ENCODE results near the gene MAN2A2.

Gene MAN2A2

GRCh38 chr15:90955624-90956273, 52.6 kb downstream of the MAN2A2 start:
- peak overlapping the region; percentile 88 for H3K27ac Mint-ChIP-seq
- peaks cover 11% of the 10 kb centered on the region for H3K4me1 Mint-ChIP-seq (ENCODE audit: low read depth)
- H3K4me3 Mint-ChIP-seq, result peak overlapping the region; percentile 84
- H3K9me3 Mint-ChIP-seq, result no peaks in the 10 kb centered on the region
- H3K27me3 Mint-ChIP-seq (ENCODE audit: low read depth), result no peaks in the 10 kb centered on the region
- peaks cover 11% of the 10 kb centered on the region for H3K36me3 Mint-ChIP-seq (ENCODE audit: low read depth)

GRCh38 chr15:90956274-90957030, 53.4 kb downstream of the MAN2A2 start:
- Mint-ChIP-seq H3K27ac (peak overlapping the region; percentile 77), H3K36me3 (ENCODE audit: low read depth) (peaks cover 17% of the 10 kb centered on the region), H3K4me1 (ENCODE audit: low read depth) (peaks cover 15% of the 10 kb centered on the region), H3K9me3 (no peaks in the 10 kb centered on the region), H3K27me3 (ENCODE audit: low read depth) (no peaks in the 10 kb centered on the region), H3K4me3 (peak overlapping the region; percentile 84)

- H3K9me3 Mint-ChIP-seq, result no peaks in the 10 kb centered on the region
- H3K4me3 Mint-ChIP-seq, result peak overlapping the region; percentile 67
- H3K4me1 Mint-ChIP-seq (ENCODE audit: low read depth), result peaks cover 20% of the 10 kb centered on the region
- H3K27me3 Mint-ChIP-seq (ENCODE audit: low read depth), result no peaks in the 10 kb centered on the region
- H3K27ac Mint-ChIP-seq, result no peak overlapping the region
- peaks cover 17% of the 10 kb centered on the region for H3K36me3 Mint-ChIP-seq (ENCODE audit: low read depth)
Measured at GRCh38 chr15:90957031-90957790, 54.1 kb downstream of the MAN2A2 start.

- peak overlapping the region; percentile 67 for H3K4me3 Mint-ChIP-seq
- peaks cover 19% of the 10 kb centered on the region for H3K36me3 Mint-ChIP-seq (ENCODE audit: low read depth)
- no peaks in the 10 kb centered on the region for H3K9me3 Mint-ChIP-seq
Measured at GRCh38 chr15:90957791-90958190, 54.7 kb downstream of the MAN2A2 start.

GRCh38 chr15:90959028-90959595, 56.0 kb downstream of the MAN2A2 start:
- Mint-ChIP-seq H3K4me1 (ENCODE audit: low read depth) (peaks cover 17% of the 10 kb centered on the region), H3K27me3 (ENCODE audit: low read depth) (no peaks in the 10 kb centered on the region), H3K4me3 (no peak overlapping the region), H3K9me3 (no peaks in the 10 kb centered on the region), H3K27ac (no peak overlapping the region), H3K36me3 (ENCODE audit: low read depth) (peaks cover 21% of the 10 kb centered on the region)

More at GRCh38 chr15:90957791-90958190, 54.7 kb downstream of the MAN2A2 start:
- Mint-ChIP-seq H3K27ac (no peak overlapping the region), H3K4me1 (ENCODE audit: low read depth) (peaks cover 20% of the 10 kb centered on the region), H3K27me3 (ENCODE audit: low read depth) (no peaks in the 10 kb centered on the region)

GRCh38 chr15:90959894-90960293, 56.8 kb downstream of the MAN2A2 start:
- Mint-ChIP-seq H3K9me3 (no peaks in the 10 kb centered on the region), H3K4me3 (no peak overlapping the region), H3K4me1 (ENCODE audit: low read depth) (peaks cover 17% of the 10 kb centered on the region), H3K36me3 (ENCODE audit: low read depth) (peaks cover 21% of the 10 kb centered on the region), H3K27ac (no peak overlapping the region), H3K27me3 (ENCODE audit: low read depth) (no peaks in the 10 kb centered on the region)

- Mint-ChIP-seq H3K27me3 (ENCODE audit: low read depth) (no peaks in the 10 kb centered on the region), H3K4me1 (ENCODE audit: low read depth) (peaks cover 17% of the 10 kb centered on the region), H3K36me3 (ENCODE audit: low read depth) (peaks cover 23% of the 10 kb centered on the region), H3K9me3 (no peaks in the 10 kb centered on the region), H3K27ac (no peak overlapping the region), H3K4me3 (no peak overlapping the region)
Measured at GRCh38 chr15:90960298-90961091, 57.4 kb downstream of the MAN2A2 start.

GRCh38 chr15:90962021-90962420, 58.9 kb downstream of the MAN2A2 start:
- no peaks in the 10 kb centered on the region for H3K27me3 Mint-ChIP-seq (ENCODE audit: low read depth)
- peaks cover 14% of the 10 kb centered on the region for H3K4me1 Mint-ChIP-seq (ENCODE audit: low read depth)
- H3K4me3 Mint-ChIP-seq, result no peak overlapping the region
- H3K27ac Mint-ChIP-seq, result no peak overlapping the region
- H3K9me3 Mint-ChIP-seq, result no peaks in the 10 kb centered on the region
- H3K36me3 Mint-ChIP-seq (ENCODE audit: low read depth), result peaks cover 31% of the 10 kb centered on the region

GRCh38 chr15:90966262-90966661, 63.2 kb downstream of the MAN2A2 start:
- H3K9me3 Mint-ChIP-seq, result no peaks in the 10 kb centered on the region

GRCh38 chr15:90967206-90967605, 64.1 kb downstream of the MAN2A2 start:
- Mint-ChIP-seq H3K36me3 (ENCODE audit: low read depth) (peaks cover 47% of the 10 kb centered on the region), H3K9me3 (no peaks in the 10 kb centered on the region), H3K27ac (no peak overlapping the region), H3K4me3 (no peak overlapping the region), H3K4me1 (ENCODE audit: low read depth) (peaks cover under 1% of the 10 kb centered on the region), H3K27me3 (ENCODE audit: low read depth) (no peaks in the 10 kb centered on the region)

More at GRCh38 chr15:90966262-90966661, 63.2 kb downstream of the MAN2A2 start:
- H3K4me3 Mint-ChIP-seq, result no peak overlapping the region
- peaks cover 52% of the 10 kb centered on the region for H3K36me3 Mint-ChIP-seq (ENCODE audit: low read depth)
- no peak overlapping the region for H3K27ac Mint-ChIP-seq
- H3K27me3 Mint-ChIP-seq (ENCODE audit: low read depth), result no peaks in the 10 kb centered on the region
- H3K4me1 Mint-ChIP-seq (ENCODE audit: low read depth), result peaks cover 5% of the 10 kb centered on the region

GRCh38 chr15:90968434-90968833, 65.3 kb downstream of the MAN2A2 start:
- no peak overlapping the region for H3K4me3 Mint-ChIP-seq
- H3K9me3 Mint-ChIP-seq, result no peaks in the 10 kb centered on the region
- H3K27me3 Mint-ChIP-seq (ENCODE audit: low read depth), result no peaks in the 10 kb centered on the region
- H3K4me1 Mint-ChIP-seq (ENCODE audit: low read depth), result no peaks in the 10 kb centered on the region
- peak overlapping the region; percentile 62 for H3K27ac Mint-ChIP-seq
- peaks cover 49% of the 10 kb centered on the region for H3K36me3 Mint-ChIP-seq (ENCODE audit: low read depth)

GRCh38 chr15:90970274-90970673, 67.2 kb downstream of the MAN2A2 start:
- H3K27ac Mint-ChIP-seq, result no peak overlapping the region
- H3K27me3 Mint-ChIP-seq (ENCODE audit: low read depth), result no peaks in the 10 kb centered on the region
- H3K4me1 Mint-ChIP-seq (ENCODE audit: low read depth), result no peaks in the 10 kb centered on the region
- no peak overlapping the region for H3K4me3 Mint-ChIP-seq
- no peaks in the 10 kb centered on the region for H3K9me3 Mint-ChIP-seq
- peaks cover 58% of the 10 kb centered on the region for H3K36me3 Mint-ChIP-seq (ENCODE audit: low read depth)

- no peak overlapping the region for H3K27ac Mint-ChIP-seq
- H3K4me3 Mint-ChIP-seq, result no peak overlapping the region
- H3K4me1 Mint-ChIP-seq (ENCODE audit: low read depth), result no peaks in the 10 kb centered on the region
- H3K9me3 Mint-ChIP-seq, result no peaks in the 10 kb centered on the region
- H3K27me3 Mint-ChIP-seq (ENCODE audit: low read depth), result no peaks in the 10 kb centered on the region
- peaks cover 56% of the 10 kb centered on the region for H3K36me3 Mint-ChIP-seq (ENCODE audit: low read depth)
Measured at GRCh38 chr15:90972133-90972532, 69.0 kb downstream of the MAN2A2 start.
